ENCODE data around the gene CCDC15. TPM values are rescaled to one million over a fixed set of nuclear protein-coding genes. Genes with fewer than 3 reads are reported as not detected.
A peak's percentile ranks its signal among the peaks of the same experiment; 100 is the strongest.

Gene CCDC15
- total RNA-seq, 1 experiment from 2014 or later: 2.8 TPM

GRCh38 chr11:124915541-124916369 is 38.2 kb upstream of the CCDC15 start:
- TF ChIP-seq CTCF (conservative IDR thresholded peaks at IDR 0.05): no peak
- Histone ChIP-seq H3K23ac (ENCODE audit: insufficient read length, low read depth, low read length) (no peak overlapping the region), H2BK5ac (ENCODE audit: insufficient read length, low read length) (no peak overlapping the region), H3K56ac (ENCODE audit: insufficient read length, low read depth, low read length) (no peak overlapping the region), H3K27me3 (ENCODE audit: insufficient read depth, low read length) (no peaks in the 10 kb centered on the region; the same call in 1 of the 2 replicates), H3K27ac (ENCODE audit: insufficient read length, low read depth, low read length) (no peak overlapping the region), H3K4me1 (ENCODE audit: insufficient read depth, low read length) (no peaks in the 10 kb centered on the region), H3K9me3 (ENCODE audit: control insufficient read depth, low read depth, low read length) (no peaks in the 10 kb centered on the region), H2BK20ac (ENCODE audit: low read depth, low read length, poor library complexity, severe bottlenecking) (no peak overlapping the region), H3K9ac (ENCODE audit: extremely low read depth, insufficient read length, low read length) (no peak overlapping the region), H3K4ac (ENCODE audit: low read depth, low read length) (no peak overlapping the region), H2BK12ac (ENCODE audit: insufficient read length, low read depth, low read length) (no peak overlapping the region), H2BK15ac (ENCODE audit: low read depth, low read length) (no peak overlapping the region), H4K8ac (replicated peaks; ENCODE audit: insufficient read length, low read depth, low read length) (no peak overlapping the region), H3T11ph (ENCODE audit: low read length) (no peak overlapping the region), H3K79me1 (ENCODE audit: insufficient read depth, low read depth, low read length, poor library complexity, severe bottlenecking) (no peaks in the 10 kb centered on the region), H2AK5ac (ENCODE audit: insufficient read length, low read length) (no peak overlapping the region), H2BK120ac (ENCODE audit: low read depth, low read length, poor library complexity, severe bottlenecking) (no peak overlapping the region), H3K14ac (ENCODE audit: insufficient read depth, low read length) (no peak overlapping the region; the same call in 1 of the 2 replicates), H3K23me2 (ENCODE audit: insufficient read length, low read depth, low read length, poor library complexity, severe bottlenecking) (no peaks in the 10 kb centered on the region), H4K91ac (ENCODE audit: insufficient read length, low read depth, low read length) (no peak overlapping the region), H3K79me2 (ENCODE audit: insufficient read depth, low read length) (no peaks in the 10 kb centered on the region), H3K4me2 (ENCODE audit: insufficient read depth, insufficient read length, low read length) (no peak overlapping the region), H4K5ac (ENCODE audit: insufficient read length, low read depth, low read length) (no peak overlapping the region), H4K20me1 (ENCODE audit: control insufficient read depth, insufficient read depth, insufficient read length) (no peaks in the 10 kb centered on the region), H2AFZ (ENCODE audit: low read length) (no peak overlapping the region), H3K18ac (ENCODE audit: insufficient read length, low read depth, low read length) (peak overlapping the region; percentile 46)
- Mint-ChIP-seq H3K36me3 (ENCODE audit: insufficient read depth in 1 of 3, low read depth in 3 of 3) (peaks cover 0 to 5% (median 0%) of the 10 kb centered on the region in 3 experiments; a peak in 2 of 7 replicates), H3K27ac (no peak overlapping the region; a peak in 1 of 7 replicates), H3K4me1 (peaks cover 0 to 3% of the 10 kb centered on the region in 2 experiments; a peak in 1 of 4 replicates), H3K4me3 (no peak overlapping the region), H3K9me3 (peaks cover 23 to 25% of the 10 kb centered on the region in 2 experiments), H3K27me3 (ENCODE audit: low read depth) (peaks cover 52% of the 10 kb centered on the region)
- WGBS (ENCODE audit: extremely low coverage, insufficient read length, low lambda C conversion rate): no CpG with 5 or more reads among the region's 3 CpGs
- no peak for DNase-seq
